COLO829 (cell line): Measurements from ENCODE around the gene PHACTR3.

Experiments
- DNase-seq: peaks from one replicate; pipeline ENCODE4 v3.0.0; 2012; ENCODE audit warnings: low spot score

The PHACTR3 gene

GRCh38 chr20:59816146-59816738, 211.9 kb downstream of the PHACTR3 start:
- no peak for DNase-seq

- no peak for DNase-seq
These were observed 213.1 kb downstream of the PHACTR3 start for GRCh38 chr20:59817406-59817805.

- DNase-seq, result no peak
These were observed 213.7 kb downstream of the PHACTR3 start for GRCh38 chr20:59817846-59818615.

GRCh38 chr20:59818911-59819310, 214.6 kb downstream of the PHACTR3 start:
- DNase-seq, result no peak

GRCh38 chr20:59819496-59820203, 215.3 kb downstream of the PHACTR3 start:
- no peak for DNase-seq

- no peak for DNase-seq
These were observed 216.1 kb downstream of the PHACTR3 start for GRCh38 chr20:59820204-59821041.

- no peak for DNase-seq
These were observed 216.9 kb downstream of the PHACTR3 start for GRCh38 chr20:59821201-59821600.

- no peak for DNase-seq
These were observed 217.4 kb downstream of the PHACTR3 start for GRCh38 chr20:59821788-59822187.

GRCh38 chr20:59822291-59823029, 218.1 kb downstream of the PHACTR3 start:
- DNase-seq, result no peak

- DNase-seq, result no peak
These were observed 218.7 kb downstream of the PHACTR3 start for GRCh38 chr20:59823030-59823423.

GRCh38 chr20:59823491-59824259, 219.3 kb downstream of the PHACTR3 start:
- DNase-seq, result no peak

- no peak for DNase-seq
These were observed 220.6 kb downstream of the PHACTR3 start for GRCh38 chr20:59824711-59825562.

- DNase-seq, result no peak
These were observed 221.2 kb downstream of the PHACTR3 start for GRCh38 chr20:59825563-59825920.

- DNase-seq, result no peak
These were observed 221.8 kb downstream of the PHACTR3 start for GRCh38 chr20:59825944-59826759.

- no peak for DNase-seq
These were observed 223.1 kb downstream of the PHACTR3 start for GRCh38 chr20:59827138-59828056.

- DNase-seq, result no peak
These were observed 224.0 kb downstream of the PHACTR3 start for GRCh38 chr20:59828125-59829053.
